ENCODE results near the gene TAS1R3.

The TAS1R3 gene

GRCh38 chr1:1333551-1334241 is 2.6 kb downstream of the TAS1R3 start:
- no peak for DNase-seq (ENCODE audit: low read depth)
- TF ChIP-seq, protein P1, sequence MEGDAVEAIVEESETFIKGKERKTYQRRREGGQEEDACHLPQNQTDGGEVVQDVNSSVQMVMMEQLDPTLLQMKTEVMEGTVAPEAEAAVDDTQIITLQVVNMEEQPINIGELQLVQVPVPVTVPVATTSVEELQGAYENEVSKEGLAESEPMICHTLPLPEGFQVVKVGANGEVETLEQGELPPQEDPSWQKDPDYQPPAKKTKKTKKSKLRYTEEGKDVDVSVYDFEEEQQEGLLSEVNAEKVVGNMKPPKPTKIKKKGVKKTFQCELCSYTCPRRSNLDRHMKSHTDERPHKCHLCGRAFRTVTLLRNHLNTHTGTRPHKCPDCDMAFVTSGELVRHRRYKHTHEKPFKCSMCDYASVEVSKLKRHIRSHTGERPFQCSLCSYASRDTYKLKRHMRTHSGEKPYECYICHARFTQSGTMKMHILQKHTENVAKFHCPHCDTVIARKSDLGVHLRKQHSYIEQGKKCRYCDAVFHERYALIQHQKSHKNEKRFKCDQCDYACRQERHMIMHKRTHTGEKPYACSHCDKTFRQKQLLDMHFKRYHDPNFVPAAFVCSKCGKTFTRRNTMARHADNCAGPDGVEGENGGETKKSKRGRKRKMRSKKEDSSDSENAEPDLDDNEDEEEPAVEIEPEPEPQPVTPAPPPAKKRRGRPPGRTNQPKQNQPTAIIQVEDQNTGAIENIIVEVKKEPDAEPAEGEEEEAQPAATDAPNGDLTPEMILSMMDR (IDR thresholded peaks at IDR 0.05; ENCODE audit: insufficient read depth, low read depth, low read length, missing control alignments), result no peak
- no peak overlapping the region for H3K4me3 ChIP-seq (ENCODE audit: low read depth, low read length)

DNA sequence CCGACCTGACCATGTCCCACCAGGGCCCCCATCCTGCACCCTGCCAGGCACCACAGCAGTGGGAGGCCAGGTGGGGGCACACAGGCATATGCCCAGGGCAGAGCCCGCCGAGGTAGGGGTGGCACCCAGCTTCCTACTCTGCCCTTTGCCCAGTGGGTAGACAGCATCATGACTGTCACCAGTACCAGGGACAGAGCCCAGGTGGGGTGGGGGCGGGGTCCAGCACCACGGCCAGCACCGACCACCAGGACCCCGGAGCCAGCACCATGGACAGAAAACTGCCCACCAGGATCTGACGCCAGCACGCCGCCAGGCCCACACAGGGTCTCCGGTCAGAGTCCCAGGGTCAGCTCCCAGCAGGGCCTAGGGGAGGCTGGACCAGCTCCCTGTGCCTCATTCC is 3.8 kb downstream of the TAS1R3 start:
- TF ChIP-seq, protein P1 (IDR thresholded peaks at IDR 0.05; ENCODE audit: insufficient read depth, low read depth, low read length, missing control alignments), result no peak
- H3K4me3 ChIP-seq (ENCODE audit: low read depth, low read length), result no peak overlapping the region
- DNase-seq (ENCODE audit: low read depth), result no peak

GRCh38 chr1:1335283-1335682 is 4.2 kb downstream of the TAS1R3 start:
- H3K4me3 ChIP-seq (ENCODE audit: low read depth, low read length), result no peak overlapping the region
- TF ChIP-seq, protein P1 (IDR thresholded peaks at IDR 0.05; ENCODE audit: insufficient read depth, low read depth, low read length, missing control alignments), result no peak

GRCh38 chr1:1335792-1336248 is 4.7 kb downstream of the TAS1R3 start:
- DNase-seq (ENCODE audit: low read depth), result no peak
- H3K4me3 ChIP-seq (ENCODE audit: low read depth, low read length), result no peak overlapping the region
- TF ChIP-seq, protein P1 (IDR thresholded peaks at IDR 0.05; ENCODE audit: insufficient read depth, low read depth, low read length, missing control alignments), result no peak

More at GRCh38 chr1:1335283-1335682, 4.2 kb downstream of the TAS1R3 start:
- no peak for DNase-seq (ENCODE audit: low read depth)

- no peak for DNase-seq (ENCODE audit: low read depth)
- TF ChIP-seq, protein P1 (IDR thresholded peaks at IDR 0.05; ENCODE audit: insufficient read depth, low read depth, low read length, missing control alignments), result no peak
- H3K4me3 ChIP-seq (ENCODE audit: low read depth, low read length), result no peak overlapping the region
These were observed 5.4 kb downstream of the TAS1R3 start for GRCh38 chr1:1336446-1336845.

DNA sequence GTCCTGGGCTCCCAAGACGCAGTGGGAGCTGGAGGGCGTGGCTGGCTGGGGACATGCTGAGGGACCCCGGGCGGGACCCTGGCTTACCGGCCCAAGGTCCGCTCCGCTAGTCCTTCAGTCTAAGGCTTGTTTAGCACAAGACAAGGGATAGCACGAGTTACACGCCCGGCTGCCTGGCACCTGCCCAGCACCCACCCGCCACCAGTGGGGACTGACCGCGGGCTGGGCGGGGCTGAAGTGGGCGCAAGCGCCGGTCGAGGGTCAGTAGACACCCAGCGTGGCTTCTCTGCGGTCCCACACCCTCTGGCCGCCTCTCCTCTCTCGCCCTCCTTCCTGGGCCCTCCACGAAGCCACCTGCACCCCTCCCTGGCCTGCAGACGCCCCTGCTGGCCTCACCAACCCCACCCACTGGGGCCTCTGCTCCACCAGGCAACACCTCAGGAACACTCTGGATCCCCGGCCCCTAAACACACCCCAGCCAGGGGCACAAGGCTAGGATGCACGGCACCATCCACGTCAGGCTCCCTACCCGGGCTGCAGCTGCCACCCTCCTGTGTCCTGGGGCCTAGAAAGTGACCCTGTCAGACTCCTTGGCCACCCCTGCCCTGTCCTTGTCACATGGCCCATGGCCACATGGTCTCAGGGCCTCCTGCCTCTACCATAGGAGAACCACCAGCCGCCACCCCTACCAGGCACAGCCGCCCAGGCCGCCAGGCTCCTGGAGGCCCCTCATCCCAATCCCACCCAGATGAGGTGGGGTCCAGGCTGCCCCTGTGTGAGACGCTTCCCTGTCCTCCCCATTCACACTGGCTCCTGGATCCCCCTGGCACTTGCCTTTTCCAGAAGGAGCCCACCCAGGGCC is 6.1 kb downstream of the TAS1R3 start:
- DNase-seq (ENCODE audit: low read depth), result no peak
- TF ChIP-seq, protein P1 (IDR thresholded peaks at IDR 0.05; ENCODE audit: insufficient read depth, low read depth, low read length, missing control alignments), result no peak
- H3K4me3 ChIP-seq (ENCODE audit: low read depth, low read length), result no peak overlapping the region

Measured in GM12865 (cell line).